D721Med (cell line): ENCODE results near the gene DENND5A.

ENCODE experiments used
- DNase-seq: peaks from one replicate; pipeline ENCODE4 v3.0.0; 2011; ENCODE audit warnings: low spot score; ENCODE audit not compliant: insufficient read length
- FAIRE-seq: peaks from 2 replicates; lab custom pipeline; 2011; peaks lifted over from hg19 to GRCh38; lab: Jason Lieb, UNC
- CTCF ChIP-seq: IDR thresholded peaks from 2 replicates; pipeline ENCODE4 v1.5.1; 2012; ENCODE audit warnings: mild to moderate bottlenecking, control low read depth; ENCODE audit not compliant: insufficient read depth; ENCODE audit errors: missing control alignments

The DENND5A gene

GRCh38 chr11:9137293-9138132 is 127.6 kb downstream of the DENND5A start:
- peak; percentile 86 for TF ChIP-seq CTCF
- FAIRE-seq (no peak), DNase-seq (peak; percentile 53)

GRCh38 chr11:9136741-9137140 is 128.4 kb downstream of the DENND5A start:
- FAIRE-seq, result no peak
- no peak for TF ChIP-seq CTCF
- DNase-seq, result no peak

DNA sequence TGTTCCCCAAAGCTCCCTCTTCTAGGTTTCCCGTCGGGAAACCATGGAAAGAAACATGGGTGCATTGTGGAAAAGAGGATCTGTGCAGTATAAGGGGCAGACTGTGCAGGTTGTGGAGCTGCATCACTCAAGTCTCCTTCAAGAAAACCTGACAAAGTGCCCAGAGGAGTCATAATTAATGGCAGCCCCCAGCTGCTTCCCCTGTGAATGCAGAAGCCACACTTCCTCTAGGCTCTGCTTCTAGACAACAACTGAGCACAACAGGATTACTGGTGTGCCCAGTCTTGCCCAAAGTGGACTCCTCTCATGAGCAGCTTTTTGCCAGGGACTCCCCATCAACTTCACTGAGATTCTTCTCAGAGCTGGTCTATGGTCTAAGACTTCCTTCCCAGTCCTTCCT is 131.2 kb downstream of the DENND5A start:
- DNase-seq (no peak), FAIRE-seq (no peak)
- no peak for TF ChIP-seq CTCF

- FAIRE-seq (no peak), DNase-seq (no peak)
- no peak for TF ChIP-seq CTCF
Measured at GRCh38 chr11:9132203-9132878, 132.8 kb downstream of the DENND5A start.

- DNase-seq (no peak), FAIRE-seq (no peak)
- TF ChIP-seq CTCF, result no peak
Measured at GRCh38 chr11:9130297-9130696, 134.9 kb downstream of the DENND5A start.

- no peak for FAIRE-seq
- DNase-seq, result no peak
- no peak for TF ChIP-seq CTCF
Measured at GRCh38 chr11:9126636-9127035, 138.5 kb downstream of the DENND5A start.
